Ramos (cell line): ENCODE data around the gene CENPU.
"Not testable (repeated sequence)": the region's sequence is repeated elsewhere in the genome, so short reads cannot be mapped to it uniquely, and the experiment has no call there.

Experiments used
- in situ Hi-C: fragments of 300-500 bp; cut with MboI; formaldehyde crosslinking; loops from one replicate; pipeline ENCODE4 v1.14.3; 2022; ENCODE audit warnings: low sequenced_read_pairs; ENCODE audit not compliant: unreplicated experiment

The CENPU gene

DNA sequence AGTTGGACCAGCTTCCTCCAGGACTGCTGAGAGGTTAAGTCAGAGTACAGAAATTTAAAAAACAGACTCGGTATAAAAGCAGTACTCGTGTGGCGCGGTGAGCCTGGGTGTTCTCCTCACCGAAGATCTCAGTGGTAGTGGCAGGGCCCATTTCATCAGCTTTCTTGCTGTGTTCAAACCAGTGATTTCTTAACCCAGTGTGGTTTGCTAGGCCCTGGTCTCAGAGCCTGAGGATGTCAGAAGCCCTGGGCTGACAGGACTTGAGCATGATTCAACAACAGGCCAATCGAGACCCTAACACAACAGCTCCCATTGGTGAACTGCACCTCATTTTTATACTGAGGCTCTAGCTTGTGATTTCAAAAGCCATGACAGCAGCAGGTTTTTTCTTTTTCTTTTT lies 61.2 kb downstream of the CENPU start:
- in situ Hi-C loops, result no loop called here

DNA sequence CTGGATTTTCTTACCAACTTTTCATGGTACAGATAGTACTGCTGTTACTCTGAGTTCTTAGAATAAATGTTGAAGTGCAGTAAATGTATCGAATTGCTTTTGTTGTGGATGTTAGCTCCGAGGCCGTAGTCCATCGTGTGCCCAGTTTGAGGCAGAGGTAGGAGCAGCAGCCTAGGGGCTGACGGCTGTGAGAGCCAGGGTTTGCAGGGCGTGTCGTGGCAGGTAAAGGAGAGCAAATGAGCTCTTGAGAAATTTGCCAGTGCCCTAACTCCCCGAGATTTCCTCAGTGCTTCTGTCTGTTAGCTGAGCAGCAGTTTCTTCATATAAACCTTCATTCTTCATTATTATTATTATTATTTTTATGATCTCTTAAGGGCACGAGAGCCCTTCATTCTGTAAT lies 62.8 kb downstream of the CENPU start:
- in situ Hi-C loops, result no loop called here

DNA sequence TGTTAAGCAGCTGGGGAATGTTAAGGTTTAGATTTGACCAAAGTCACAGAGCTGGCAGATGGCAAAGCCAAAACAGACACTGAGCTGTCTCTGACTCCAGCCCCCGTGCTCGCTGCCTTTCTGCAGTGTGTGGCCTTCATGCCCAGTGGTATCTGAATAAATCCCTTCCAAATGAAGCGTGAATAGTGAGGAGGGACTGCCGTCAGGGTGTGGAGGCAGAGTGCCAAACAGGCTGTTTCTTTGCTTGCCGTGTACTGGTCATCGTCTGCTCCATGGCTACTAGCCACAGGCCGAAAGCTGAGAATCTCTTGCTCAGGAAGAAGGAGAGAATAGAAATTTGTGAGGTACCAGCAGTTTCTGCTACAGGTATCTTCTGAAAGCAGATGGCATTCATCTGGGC lies 64.6 kb downstream of the CENPU start:
- in situ Hi-C loops, result no loop called here

DNA sequence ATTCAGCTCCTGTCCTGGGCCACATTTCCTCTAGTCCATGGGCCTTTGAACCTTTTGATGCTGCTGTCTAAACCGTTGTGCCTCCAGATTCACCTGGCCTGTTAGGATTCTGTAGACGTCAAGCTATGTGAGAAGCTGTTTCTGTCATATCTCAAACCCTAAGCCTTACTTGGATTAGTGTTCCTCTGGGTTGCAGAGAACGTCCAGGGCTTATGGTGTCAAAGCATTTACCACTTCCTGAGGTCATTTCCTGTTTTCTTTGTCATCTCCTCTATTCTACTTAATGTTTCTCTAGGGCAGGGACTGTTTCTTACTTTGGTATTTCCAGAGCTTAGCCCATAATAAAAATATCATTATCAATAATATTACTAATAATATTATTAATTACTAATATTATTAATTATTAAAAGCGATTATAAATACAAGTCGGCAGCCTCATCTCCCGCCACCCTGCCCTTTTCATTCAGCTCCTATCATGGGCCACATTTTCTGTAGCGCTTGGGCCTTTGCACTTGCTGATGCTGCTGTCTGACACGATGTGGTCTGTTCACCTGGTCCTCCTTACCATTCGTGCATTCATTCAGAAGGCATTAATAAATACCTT lies 65.3 kb downstream of the CENPU start:
- in situ Hi-C loops, result no loop called here

DNA sequence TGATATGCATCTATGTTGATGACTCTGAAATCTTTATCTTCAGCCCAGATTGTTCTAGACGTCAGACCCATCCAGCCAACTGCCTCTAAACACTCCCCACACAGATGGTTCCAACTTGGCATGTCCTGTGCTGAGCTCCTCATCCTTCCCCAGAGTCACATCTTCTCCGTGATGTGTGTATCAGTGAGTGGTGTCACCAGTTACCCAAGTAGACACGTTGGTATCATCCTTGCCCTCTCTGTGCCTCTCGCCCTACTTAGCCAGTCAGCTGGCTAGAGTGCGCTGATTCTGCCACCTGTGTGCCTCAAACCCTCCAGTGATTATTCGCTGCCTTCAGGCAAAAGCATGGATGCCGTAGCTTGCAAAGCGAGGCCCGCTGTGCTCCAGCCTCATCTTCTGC lies 65.8 kb downstream of the CENPU start:
- in situ Hi-C loops, result no loop called here

DNA sequence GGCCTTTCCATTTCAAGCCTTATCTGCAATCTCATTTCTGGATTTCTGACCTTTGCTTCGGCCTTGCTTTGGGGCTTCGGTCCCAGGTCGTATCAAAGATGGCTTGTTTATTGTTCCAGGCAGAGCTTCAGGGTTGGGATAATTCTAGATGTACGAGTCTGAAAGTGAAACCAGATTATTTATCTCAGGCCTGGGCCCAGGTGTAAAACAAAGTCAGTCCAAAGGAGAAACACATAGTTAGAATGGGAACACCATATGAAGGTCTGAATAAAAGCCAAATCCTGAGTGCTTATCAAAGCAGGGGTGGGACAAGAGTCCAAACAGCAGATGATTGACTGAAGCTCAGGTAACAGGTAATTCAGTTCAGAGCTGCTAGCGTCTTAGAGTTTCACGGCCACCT lies 67.2 kb downstream of the CENPU start:
- in situ Hi-C loops, result no loop called here

DNA sequence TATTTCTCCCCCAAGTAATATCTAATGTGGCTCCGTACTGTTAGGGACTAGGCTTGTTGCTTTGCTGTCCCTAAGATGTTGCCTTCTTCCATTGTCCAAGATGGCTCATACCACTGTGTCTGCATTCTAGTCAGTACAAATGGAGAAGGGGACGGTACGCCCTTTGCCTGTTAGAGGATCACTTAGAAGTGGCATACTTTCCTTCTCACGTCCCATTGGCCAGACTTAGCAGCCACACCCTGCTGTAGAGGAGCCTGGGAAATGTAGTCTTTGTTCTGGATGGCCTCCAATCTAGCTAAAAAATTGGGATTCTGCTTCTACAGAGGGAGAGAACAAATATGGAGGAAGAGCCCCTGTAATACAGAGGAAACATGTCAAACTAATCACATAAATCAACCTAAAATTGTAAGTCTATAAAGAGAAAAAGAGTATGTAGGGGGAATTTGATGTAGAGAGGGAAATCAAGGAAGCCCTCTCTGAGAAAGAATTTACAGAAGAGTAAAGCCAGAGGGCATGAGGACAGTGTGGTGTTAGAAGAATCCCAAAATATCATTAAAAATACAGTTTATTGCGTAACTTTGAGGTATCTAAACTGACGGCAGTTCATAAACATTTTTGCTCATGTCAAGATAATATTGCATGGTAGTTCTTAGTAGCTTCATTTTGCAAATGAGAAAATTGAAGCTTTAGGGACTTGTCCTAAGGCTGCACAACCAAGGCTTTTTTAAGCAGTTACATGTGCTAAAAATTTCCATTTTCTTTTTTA lies 69.3 kb downstream of the CENPU start:
- in situ Hi-C loops, result no loop called here

DNA sequence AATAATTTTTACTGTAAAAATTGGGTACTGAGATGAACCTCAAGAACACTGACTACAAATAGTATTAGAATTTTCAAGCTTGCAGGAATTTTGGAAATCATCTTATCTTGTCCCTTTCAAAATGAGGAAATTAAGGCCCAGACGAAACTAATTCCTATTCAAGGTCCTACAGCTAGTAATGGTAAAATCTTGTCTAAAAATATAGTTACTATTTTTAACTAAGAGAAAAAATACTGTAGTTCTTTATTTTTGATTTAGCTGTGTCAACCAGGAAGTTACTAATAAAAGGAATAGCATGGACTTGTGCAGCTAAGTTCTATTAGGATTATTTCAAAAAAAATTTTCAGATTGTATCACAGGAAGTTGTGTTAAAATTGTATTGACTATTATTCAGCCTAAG lies 71.7 kb downstream of the CENPU start:
- in situ Hi-C loops, result no loop called here

DNA sequence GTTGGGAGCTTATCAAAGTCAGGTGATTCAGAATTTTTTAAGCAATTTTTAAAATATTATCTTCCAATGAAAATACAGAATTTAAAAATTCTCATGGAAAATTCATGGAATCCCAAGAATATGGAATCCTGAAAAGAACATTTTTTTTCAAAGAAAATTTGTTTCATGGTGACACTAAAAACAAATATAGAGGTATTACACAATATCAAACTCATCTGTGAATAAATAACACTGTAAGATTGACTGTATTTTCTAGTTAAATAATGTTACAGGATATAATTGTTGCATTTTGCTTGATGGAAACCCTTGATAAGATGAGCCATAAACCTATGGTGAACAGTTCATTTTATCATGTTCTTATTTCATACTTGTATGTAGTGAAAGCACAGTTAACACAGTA lies 72.9 kb downstream of the CENPU start:
- in situ Hi-C loops, result no loop called here

DNA sequence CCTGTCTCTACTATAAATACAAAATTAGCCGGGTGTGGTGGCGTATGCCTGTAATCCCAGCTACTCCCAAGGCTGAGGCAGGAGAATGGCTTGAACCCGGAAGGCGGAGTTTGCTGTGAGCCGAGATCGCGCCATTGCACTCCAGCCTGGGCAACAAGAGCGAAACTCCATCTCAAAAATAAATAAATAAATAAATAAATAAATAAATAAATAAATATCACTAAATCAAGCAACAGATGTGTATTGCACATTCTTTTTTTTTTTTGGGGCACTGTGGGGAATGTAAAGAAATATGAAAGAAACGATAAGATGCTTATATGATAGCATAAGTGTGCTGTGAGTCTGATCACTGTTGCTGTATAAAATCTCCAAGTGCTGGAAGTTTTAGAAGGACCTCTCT lies 76.1 kb downstream of the CENPU start:
- in situ Hi-C loops, result not testable (repeated sequence)

DNA sequence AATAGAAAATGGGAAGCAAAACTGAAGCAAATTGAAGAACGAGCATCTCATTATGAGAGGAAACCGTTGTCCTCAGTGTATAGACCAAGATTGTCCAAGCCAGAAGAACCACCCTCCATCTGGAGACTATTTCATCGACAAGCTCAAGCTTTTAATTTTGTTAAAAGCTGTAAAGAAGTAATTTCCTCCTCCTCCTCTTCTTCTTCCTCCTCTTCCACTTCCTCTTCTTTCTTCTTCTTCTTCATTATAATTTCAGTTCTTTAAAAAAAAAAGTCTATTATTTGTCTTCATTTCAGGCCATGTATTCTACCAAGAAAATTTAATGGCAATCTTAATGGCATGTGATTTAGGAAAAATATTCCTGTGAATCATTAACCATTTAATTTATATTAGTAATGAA lies 76.8 kb downstream of the CENPU start:
- in situ Hi-C loops, result no loop called here

DNA sequence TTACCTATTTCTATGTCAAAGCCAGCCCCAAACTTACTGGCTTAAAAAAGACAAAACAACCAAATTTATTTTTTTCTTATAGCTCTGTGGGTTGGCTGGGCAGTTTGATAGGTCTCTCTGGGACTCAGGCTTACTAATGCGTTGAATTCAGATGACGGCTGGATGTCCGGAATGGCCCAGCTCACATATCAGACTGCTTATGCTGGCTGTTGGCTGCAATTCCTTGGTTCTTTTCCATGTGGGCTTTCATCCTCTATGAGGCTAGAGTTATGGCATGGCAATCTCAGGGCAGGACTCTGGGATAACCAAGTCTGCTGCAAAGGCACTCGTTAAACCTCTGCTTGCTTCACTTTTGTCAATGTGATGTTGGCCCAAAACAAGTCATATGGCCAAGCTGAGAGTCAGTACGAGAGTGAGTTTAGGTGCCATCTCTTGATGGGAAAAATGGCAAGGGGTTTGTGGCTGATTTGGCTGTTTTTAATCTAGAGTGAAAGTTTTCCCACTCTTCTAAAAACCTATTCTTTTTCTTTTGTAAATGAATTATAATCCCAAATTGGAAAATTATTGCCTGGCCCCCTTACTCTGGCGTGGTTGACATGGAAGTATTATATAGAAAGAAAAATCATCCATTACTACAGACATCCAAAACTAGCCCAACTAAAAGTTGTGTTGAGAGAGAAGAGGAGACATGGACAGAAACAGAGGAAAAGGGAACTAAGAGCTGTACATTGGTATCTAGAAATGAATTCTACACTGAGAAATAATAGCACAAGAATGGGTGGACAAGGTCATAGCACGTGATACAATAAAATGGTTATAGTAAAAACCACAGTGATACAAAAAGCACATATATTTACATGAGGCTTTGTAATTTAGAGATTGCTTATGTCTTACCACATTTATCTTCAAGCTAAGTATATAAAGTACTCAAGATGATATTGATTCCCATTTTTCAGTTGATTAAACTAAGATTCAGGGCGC lies 77.7 kb downstream of the CENPU start:
- in situ Hi-C loops, result no loop called here

DNA sequence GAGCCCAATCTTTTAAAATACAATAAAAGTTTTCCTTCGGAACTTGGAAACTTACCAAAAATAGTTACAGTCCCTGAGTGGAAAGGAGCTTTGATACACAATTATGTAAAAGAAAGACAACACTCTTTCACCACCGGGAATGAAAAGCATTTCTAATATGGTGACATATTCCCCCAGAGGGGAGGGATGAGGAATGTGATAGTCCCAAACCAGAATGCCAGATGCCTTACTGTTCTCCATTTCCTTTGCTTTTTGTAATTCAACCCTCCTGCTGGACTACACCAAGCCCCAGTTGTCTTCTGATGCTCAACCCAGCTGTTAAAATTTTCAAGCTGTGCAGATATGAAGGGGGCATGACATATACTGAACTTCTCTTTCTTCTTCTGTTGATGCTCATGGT lies 80.2 kb downstream of the CENPU start:
- in situ Hi-C loops, result loop anchor here (5.0 kb wide), 1 partner anchor 69 kb away; no protein-coding TSS in a partner anchor

DNA sequence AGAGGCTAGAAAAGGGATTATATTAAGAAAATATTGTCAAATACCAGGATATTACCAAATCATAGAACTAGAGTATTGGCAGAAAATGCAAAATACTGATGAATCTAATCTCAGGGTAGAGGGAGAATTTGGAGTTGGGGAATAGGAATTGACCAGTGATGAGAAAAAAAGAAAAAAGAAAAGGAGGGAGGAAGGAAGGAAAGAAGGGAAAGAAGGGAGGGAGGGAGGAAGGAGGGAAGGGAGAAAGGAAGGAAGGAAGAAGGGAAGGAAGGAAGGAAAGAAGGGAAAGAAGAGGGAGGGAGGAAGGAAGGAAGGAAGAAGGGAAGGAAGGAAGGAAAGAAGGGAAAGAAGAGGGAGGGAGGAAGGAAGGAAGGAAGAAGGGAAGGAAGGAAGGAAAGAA lies 81.2 kb downstream of the CENPU start:
- in situ Hi-C loops, result loop anchor here (5.0 kb wide), 1 partner anchor 70 kb away; no protein-coding TSS in a partner anchor

DNA sequence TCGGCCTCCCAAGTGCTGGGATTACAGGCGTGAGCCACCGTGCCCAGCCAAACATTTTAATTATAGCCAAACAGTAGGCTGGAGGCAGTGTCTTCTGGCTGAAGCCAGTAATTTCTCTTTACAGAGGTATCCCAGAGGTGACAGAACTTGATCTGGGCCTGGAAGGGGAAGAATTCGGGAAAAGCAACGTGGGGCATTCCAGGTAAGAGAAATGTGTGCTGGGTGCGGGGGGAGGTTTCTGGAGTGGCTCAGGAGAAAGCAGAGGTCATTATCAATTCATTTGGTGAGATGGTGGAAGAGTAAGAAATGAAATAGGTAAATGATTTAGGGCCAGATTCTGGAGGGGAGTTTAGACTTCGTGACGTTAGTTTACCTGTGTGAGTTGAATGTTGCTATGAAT lies 82.0 kb downstream of the CENPU start:
- in situ Hi-C loops, result loop anchor here (5.0 kb wide), 1 partner anchor 70 kb away; no protein-coding TSS in a partner anchor

DNA sequence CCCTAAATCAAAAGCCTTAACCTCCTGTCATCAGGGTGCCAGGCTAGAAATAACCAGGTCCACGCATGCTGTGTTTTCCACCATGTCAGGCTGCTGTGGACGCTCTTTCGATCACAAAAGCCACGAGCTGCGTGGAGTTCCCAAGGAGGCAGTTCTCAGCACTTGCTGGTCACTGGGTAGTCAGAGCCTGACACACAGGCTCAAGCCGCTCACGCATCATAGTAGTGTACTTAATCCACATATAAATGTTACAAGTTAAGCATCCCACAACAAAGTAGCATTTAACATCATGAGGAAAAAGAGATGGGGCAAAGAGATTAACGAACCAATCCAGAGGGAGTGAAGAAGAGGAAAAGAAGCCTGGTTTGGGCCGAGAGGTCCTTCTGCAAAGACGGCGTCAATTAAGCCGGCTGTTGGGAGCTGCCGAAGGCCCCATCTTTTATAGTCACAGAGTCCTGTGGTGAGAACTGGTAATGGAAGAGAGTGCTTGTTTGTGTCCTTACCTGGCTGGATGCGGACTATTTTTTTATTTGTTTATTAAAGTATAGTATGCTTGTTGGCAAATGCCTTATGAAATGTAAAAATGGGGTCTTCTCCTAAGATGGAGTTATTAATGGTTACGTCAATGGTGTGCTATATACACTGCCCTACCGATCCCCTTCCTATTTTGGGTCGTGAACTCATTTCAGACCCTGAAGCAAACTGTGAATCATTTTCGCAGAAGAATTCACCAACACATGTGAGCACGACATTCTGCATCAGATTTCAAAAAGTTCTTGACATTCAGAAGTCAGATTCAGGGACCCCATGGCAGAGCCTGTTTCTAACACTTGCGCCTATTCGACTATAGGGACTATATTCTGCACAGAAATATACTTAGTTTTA lies 83.7 kb downstream of the CENPU start:
- in situ Hi-C loops, result loop anchor here (5.0 kb wide), 1 partner anchor 72 kb away; no protein-coding TSS in a partner anchor

DNA sequence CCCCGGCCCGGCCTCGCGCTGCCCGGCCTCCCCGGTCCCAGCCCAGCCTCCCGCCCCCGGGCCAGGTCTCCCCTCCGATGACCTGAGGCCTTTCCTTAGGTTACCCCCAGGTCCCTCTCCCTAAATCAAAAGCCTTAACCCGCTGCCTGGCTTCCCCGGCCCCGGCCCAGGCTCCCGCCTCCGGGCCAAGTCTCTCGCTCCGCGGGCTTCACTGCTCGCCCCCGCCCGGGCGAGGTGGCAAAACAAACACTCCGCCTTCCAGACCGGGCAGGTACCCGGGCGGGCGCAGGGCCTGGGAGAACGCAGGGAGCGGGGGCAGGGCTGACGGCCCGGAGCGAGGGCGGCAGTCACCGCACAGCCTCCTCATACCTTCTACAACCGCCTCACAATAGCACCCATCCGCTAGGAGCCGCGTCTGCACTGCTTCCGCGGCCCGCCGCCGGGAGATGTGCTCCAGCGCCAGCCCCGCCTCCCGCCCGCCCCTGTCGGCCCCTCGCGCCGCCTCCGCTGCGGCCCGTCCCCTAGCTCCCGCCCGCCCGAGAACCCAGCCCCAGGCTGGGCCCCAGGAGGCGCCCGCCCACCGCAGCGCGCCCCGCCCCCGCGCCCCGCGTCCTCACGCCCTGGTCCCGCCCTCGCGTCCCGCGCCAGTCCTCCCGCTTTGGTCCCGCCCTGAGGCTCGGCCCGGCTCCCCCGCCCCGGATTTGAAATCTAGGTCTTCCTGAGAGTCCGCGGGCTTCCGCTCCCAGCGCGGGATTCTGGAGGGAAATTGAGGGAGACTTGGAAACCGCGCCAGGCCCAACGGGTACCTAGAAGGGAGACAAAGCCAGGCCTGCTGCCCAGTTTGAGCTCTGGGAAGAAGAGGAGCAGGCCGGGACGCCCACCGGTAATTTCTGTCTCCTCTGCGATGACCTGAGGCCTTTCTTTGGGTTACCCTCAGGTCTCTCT lies 84.6 kb downstream of the CENPU start, which contains the start of the genes CASP3 and PRIMPOL:
Gene CASP3, minus strand, starts transcription at position 422 of the 945 bp plus-strand sequence. CDS start 10,994 bp downstream, outside the sequence.
Gene PRIMPOL, plus strand, starts transcription at position 713 of the 945 bp plus-strand sequence. CDS start 7,403 bp downstream, outside the sequence.
- in situ Hi-C loops, result no loop called here

DNA sequence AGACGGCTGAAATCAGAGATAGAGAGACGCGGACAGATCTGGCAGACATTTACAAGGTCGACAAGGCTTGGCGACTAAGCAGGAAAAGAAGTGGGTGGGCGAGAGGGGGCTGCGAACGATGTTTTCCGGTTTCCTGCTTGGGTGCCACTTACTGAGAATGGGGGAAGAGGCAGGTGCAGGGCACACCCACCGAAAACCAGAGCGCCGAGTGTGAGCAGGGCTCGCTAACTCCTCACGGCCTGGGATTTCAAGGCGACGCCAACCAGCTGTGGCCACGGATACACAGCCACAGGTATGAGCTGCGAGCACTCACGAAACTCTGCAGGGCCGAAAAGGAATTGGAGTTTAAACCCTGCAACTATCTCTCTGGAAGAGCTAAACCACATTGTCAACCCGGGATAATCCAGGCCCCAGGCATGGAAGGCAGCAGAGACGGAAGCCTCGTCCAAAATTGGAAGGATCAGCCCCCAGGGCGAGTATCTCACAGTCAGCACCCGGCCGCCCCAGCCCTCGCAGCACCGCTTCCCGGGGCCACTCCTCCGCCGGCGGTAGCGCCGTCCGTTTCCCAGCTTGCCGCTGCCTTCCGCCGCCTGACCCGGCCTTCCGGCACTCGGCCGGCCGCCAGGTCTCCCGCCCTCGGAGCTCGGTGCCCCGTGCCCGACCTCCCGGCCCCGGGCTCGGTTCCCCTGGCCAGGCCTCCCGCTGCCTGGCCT lies 85.4 kb downstream of the CENPU start:
- in situ Hi-C loops, result no loop called here
